Glomerular visceral epithelial cell (primary cell): ENCODE measurements around the gene HADHA.

Experiments
- DNase-seq: peaks from one replicate; pipeline ENCODE4 v3.0.0-alpha.2; 2016; ENCODE audit errors: extremely low spot score

The HADHA gene

DNA sequence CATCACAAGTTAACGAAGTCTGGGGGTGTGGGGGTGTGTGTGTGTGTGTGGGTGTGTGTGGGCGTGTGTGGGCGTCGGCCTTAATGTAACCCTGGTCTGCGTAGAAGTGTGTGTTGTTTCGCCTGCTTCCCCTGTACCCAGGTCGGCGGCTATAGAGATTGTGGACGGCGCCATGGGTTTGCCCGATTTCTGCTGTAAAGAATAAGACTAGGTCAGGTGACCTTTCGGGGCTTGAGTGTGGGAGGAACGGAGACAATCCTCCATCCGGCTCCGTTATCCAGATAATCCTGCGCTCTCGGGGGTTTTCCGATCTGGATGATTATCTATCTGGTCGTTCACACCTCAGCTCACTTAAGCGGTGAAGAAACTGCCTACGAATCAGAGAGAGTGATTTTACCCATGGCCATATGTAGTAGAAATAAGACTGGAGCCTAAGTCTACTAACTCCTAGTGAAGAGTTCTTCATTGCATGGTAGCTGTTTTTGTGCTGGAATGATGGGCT lies 850 bp upstream of the HADHA start:
- peak; percentile 28 for DNase-seq

DNA sequence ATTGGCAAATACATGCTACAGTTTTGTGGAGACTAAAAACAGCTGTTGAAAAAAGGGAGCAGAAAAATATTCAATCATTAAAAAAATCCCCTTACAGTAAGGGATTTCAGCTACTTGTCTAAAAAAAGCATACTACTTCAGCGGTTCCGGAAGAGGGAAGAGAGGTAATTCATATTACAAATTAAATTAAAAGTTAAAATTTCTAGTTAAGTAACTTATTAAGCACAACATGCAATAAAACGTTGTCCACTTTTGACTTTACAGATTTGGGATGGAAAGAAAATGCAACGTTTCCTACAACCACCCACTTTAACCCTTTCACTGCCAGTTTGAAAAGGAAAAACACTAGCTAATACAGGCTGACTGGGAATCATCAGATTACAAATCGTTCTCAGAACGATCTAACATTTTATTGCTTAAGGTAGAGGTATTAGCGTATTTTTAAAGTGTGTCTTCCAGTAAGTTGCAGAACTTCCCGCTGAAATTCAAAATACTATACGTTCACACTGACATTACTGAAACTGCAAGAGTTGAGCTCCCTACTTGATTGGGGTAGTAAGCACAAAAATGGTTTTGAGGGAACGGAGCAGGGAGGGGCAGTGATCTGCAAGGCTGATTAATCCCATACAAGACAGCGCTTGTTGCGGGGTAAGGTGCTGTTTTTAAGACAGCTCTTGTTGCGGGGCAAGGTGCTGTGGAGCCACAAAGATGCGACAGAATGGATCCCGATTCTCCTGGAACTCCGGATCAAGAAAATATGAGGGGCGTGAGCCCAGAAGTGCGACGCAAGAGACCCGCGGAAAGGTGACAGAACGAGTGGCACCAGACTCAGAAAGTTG lies 743 bp downstream of the HADHA start:
- DNase-seq = peak; percentile 11

DNA sequence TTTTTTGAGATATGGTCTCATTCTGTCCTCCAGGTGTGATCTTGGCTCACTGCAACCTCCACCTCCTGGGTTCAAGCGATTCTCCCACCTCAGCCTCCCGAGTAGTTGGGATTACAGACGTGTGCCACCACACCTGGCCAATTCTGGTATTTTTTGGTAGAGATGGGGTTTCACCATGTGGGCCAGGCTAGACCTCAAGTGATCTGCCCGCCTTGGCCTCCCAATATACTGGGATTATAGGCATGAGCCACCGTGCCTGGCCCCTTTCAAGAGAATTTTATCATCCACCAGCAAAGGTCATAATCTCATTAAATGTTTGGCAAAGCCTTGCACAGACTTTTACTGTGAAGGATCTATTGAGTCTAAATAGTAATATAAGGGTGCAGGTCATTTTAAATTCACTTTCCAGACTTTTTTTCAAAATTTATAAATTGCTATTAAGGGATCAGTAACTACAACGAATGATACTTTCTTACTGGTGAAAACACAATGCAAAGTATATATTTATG lies 2.5 kb downstream of the HADHA start:
- no peak for DNase-seq

DNA sequence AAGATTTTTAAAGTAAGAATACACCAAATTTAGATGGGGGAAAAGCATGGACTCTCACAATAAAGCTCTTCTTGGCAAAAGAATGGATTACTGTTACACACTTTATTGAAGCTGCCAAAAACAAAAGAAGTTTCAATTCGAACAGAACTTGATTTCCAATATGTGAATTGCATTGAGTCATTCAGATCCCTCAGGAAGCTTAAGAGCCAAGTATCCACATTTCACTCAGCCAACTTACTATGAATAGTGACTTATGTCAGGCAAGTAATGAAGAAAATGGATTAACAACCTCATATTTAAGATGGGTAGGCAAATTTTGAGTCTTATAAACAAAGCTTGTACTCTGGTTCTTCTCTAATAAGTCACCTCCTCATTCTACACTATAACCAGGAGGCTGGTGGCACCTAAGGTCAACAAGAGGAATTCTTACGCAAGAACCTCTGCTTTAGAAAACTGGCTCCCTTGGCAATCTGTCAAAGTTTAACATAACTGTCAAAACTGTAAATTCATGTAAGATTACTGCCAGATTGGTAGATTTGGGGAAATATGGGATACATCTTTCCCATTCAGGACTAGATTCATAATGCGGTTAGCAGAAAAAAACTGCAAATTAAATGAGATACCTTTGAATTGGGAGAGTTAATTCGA lies 6.0 kb downstream of the HADHA start:
- DNase-seq = no peak

DNA sequence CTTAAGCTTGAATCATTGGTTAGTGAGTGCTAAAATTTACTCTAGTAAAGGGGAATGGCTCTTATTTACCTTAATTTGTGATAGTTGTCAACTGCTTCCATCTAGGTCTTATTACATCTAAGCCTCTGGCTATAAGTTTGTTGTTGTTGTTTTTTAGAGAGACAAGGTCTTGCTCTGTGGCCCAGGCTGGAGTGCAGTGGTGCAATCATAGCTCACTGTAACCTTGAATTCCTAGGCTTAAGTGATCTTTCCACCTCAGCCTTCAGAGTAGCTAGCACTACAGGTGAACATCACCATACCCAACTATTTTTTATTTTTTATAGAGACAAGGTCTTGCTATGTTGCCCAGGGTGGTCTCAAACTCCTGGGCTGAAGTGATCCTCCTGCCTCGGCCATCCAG lies 6.6 kb downstream of the HADHA start:
- DNase-seq = no peak

DNA sequence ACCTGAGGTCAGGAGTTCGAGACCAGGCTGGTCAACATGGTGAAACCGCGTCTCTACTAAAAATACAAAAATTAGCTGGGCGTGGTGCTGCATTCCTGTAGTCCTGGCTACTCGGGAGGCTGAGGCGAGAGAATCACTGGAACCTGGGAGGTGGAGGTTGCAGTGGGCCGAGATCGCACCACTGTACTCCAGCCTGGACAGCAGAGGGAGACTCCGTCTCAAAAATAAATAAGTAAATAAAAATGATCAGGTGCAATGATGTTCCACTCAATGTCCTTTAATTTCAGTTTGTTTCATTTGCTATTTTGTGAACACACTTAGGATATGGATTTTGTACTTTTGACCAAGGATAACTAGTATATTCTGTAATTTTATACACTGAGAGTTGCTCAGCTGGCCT lies 9.3 kb downstream of the HADHA start:
- no peak for DNase-seq

DNA sequence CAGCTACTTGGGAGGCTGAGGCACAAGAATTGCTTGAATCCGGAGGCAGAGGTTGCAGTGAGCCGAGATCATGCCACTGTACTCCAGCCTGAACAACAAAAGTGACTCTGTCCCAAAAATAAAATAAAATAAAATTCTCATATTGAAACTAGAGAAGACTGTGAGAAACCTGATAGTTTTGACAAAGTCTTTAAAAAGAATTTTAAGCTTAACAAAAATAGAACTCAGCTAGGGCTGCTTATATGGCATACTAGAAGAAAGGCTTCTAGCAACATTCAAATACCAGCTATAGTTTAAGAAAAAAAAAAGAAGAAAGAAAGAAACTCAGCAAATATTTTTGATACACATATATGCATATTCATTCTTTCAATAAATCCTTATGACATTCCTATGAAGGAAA lies 13.6 kb downstream of the HADHA start:
- DNase-seq = no peak

DNA sequence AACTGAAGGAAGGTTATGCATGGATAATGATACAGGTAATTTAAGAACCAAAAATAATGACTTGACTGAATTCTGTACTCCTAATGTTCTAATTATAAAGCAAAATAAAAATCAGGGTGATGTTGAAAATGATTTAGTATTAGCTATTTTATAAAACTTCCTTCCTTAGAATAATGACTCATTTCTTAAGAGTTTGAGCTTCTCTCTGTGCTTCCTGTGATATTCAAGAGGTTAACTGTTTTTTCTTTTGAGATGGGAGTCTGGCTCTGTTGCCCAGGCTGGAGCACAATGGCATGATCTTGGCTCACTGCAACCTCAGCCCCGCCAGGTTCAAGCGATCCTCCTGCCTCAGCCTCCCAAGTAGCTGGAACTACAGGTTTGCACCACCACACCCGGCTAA lies 14.8 kb downstream of the HADHA start:
- no peak for DNase-seq

DNA sequence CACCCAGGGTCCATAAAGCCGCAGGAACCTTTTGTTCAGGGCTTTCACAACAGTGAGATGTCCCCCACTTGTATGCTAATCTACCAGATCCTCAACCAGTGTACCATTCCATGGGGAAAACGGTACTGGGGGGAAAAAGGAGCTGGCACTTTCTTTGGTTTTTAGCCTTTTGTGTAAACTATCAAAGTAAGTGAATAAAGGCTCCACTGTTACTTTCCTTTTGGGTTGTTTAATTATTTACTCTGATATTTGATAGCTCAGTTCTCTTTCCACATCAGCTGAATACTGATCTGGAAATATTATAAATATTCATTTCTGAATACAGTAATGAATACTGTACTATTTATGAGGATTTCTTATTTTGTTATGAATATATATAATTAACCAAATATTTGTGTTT lies 20.3 kb downstream of the HADHA start:
- DNase-seq = no peak

DNA sequence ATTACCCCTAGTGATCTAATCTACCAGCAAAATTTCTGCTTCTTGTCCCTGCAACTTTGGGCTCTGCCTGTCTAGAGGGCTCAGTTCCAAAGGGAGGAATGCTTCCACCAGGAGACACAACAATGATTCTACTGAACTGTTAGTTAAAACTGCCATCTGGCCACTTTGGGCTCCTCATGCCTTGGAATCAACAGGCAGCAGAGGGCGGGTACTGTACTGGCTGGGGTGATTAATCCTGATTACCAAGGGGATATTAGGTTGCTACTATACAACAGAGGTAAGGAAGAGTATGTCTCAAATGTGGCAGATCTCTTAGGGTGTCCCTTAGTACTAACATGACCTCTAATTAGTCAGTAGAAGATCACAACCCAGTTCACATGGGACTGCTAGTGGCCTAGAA lies 21.4 kb downstream of the HADHA start:
- DNase-seq = no peak

DNA sequence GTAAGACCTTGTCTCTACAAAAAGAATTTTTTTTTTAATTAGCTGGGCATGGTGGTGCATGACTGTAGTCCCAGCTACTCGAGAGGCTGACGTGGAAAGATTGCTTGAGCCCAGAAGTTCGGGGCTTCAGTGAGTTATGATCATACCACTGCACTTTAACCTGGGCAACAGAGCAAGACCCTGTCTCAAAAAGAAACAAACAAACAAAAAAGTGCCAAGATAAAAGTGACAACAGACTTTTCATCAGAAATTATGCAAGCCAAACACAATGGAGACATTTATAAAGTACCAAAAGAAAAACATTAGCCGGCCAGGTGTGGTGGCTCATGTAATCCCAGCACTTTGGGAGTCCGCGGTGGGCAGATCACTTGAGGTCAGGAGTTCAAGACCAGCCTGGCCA lies 26.7 kb downstream of the HADHA start:
- no peak for DNase-seq

DNA sequence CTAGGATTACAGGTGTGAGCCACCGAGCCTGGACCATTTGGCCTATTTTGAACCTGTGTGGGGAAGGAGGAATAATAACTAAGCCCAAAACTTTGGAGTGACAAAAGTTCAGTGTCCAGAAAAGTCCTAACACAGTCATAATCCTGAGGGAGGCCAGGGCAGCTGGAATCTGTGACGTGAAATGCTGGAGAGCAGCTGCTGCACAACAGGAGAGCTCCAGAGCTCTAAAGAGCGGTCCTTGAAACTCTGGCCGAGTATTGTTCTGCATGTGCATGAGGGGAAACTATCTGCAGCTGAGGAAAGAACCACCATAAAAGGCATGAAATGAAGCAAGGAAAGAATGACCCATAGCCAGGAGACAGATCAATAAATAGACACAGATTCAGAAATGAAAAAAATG lies 27.8 kb downstream of the HADHA start:
- DNase-seq = no peak

DNA sequence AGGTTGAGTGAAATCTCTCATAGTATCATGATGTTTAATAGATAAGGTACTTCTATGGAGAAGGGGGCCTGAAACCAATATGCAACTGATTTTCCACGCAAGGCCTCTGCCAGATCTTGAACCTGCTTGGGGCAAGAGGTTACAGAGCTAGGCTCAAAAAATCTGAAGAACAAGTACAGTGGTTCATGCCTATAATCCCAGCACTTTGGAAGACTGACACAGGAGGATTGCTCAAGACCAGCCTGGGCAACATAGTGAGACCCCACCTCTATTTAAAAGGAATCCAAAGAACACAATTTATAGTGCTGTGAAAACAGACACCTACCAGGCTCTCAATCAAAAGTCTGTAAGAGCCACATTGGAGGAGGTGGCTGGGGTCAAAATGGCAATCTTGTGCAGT lies 28.6 kb downstream of the HADHA start:
- no peak for DNase-seq

DNA sequence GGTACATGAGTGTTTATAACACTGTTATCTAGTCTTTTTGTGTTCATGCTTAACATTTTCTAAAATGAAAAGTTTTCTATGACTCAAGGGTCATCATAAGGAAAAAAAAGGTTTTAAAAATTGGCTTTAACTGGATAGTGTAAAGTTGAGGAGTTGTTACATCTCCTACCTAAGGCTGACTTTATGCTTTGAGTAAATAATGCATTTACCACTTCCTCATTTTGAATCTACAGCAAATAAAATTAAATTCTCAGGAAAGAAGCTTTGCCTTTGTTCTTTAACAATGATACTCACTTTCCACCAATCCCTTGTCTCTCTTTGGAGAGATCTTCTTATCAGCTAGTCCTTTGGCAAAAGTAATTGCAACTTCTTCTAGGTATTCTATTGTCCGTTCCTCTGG lies 29.7 kb downstream of the HADHA start:
- DNase-seq = no peak

DNA sequence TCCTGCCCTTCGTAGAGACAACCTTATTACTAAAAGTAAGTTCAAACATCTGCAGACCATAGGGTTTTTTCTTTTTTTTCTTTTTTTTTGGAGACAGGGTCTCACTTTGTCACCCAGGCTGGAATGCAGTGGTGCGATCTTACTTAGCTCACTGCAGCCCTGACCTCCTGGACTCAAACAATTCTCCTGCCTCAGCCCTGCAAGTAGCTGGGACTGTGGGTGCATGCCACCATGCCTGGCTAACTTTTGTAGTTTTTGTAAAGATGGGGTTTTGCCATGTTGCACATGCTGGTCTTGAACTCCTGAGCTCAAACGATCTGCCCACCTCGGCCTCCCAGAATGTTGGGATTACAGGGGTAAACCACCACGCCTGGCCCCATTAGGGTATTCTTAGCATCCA lies 32.4 kb downstream of the HADHA start:
- DNase-seq = no peak

DNA sequence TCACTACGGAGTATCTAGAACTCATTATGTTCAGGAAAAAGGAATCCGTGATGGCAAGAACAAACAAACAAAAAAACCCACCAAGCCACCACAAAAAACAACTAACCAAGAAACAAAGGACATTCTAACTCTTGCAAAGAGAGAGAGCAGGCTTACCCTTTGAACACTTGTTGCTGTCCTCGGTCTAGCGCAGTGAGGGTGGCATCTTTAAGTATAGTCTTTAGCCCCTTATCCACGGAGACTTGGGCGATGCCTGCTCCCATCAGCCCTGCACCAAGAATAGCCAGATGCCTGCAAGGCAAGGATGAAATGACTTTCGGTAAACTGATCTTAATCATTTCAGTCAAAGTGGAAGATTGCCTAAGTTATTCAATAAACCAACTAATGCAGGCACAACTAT lies 40.5 kb downstream of the HADHA start:
- no peak for DNase-seq

DNA sequence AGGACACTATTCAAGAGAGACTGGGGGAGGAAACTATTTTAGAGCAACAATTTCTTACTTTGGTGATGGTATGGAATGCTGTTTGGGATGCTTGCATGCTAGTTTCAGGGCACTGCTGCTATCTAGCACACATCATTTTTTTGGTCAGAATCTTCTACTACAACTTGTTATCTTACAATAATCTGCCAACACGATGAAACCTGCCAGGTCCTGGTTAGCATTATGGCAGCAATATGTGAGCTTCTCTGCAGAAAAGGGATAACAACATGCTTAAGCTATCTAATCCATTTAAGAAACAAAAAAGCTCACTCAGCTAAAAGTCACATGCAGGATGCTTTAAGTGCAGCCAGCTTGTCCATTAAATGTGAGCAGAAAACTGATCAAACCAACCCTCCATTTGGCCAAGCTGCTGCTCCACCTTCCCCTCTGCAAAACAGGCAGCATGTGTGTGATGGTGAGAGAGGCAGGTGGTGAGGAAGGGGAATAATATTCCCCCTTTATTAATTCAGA lies 41.4 kb downstream of the HADHA start:
- DNase-seq = no peak

DNA sequence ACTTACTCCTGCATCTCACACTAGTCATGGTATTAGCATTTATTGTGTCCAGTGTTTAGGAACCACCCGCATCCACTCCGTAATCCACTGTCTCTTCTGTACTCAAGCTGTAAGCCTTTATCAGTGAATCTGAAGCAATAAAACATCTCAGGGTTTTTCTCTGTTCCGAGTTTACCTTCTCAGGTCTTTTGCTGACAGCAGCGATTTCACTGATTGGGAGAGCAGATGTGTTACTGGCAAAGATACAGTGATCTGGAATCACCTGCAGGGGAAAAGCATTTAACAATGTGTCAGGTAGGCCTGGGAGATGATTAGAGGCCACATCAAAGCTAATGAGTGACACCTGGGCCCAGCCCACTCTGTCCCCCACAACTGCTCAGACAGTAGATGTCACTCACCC lies 46.9 kb downstream of the HADHA start:
- DNase-seq = no peak

DNA sequence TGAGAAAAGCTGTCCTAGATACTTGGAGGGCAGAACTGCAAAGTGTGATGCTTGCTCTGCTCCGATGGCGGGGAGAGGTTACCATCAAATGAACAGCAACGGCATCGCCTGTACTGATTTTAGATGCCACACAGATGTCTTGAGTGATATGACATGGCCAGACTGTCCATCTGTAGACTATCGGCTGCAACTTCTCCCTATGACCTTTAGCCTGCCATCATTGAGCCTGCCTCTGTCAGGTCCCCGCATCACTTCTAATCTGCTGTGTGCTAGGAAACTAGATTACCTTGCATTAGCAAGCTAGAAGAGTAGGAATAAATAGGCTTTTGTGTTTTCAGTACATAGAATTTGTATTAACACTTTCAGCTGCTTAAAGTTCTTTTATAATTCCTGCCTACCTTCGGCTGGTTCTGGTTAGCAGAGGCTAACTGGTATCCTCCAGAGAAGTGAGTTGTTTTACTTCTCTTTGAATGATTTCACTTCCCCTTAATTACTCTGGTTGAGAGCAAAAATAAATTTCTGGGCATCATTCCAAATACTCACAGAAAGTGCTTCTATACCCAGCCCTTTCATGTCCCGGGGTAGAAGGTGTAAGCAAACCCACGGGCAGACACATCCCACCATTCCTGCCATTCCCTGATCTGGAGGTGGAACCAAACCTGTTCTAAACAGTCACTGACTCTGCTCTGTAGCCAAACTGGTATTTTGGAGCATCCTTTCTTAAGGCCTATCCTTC lies 47.6 kb downstream of the HADHA start:
- DNase-seq = no peak

DNA sequence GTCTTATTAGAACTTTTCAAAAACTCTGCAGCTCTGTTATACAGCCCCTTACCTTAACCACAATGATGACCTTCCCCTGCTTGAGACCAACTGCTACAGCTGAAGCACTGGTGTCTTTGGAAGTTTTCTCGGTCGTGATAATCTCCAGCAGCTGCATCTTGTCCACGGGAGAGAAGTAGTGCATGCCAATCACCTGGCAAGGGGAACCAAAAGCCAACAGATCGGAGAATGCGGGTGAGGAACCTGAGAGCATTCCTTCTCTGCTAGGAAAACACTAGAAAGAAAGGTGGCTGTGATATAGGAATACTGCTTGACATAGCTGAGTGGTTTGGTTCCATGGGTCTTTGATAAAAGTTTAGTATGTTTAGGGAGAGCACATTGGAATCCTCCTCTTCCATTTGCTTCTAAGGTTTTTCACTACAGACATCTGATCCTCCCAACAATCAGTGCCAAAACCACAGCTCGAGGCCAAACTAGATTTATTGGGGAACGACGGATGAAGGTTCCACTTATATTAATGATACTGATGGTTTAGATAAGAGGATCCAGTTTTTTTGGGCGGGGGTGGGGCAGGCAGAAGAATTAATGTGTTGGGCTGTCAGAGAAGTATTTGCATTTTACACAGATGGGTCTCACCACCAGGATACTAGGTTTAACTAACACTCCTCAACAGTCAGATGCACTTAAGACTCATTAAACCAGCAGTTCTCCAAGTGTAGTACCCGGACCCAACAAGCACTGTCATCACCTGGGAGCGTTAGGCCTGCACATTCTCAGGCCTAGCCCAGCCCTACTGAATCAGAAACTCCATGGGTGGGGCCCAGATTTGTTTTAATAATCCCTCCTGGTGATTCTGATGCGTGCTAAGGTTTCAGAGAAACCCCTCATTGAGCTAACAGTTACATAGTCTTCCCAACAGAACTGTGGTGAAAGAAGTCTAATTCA lies 49.1 kb downstream of the HADHA start:
- no peak for DNase-seq

DNA sequence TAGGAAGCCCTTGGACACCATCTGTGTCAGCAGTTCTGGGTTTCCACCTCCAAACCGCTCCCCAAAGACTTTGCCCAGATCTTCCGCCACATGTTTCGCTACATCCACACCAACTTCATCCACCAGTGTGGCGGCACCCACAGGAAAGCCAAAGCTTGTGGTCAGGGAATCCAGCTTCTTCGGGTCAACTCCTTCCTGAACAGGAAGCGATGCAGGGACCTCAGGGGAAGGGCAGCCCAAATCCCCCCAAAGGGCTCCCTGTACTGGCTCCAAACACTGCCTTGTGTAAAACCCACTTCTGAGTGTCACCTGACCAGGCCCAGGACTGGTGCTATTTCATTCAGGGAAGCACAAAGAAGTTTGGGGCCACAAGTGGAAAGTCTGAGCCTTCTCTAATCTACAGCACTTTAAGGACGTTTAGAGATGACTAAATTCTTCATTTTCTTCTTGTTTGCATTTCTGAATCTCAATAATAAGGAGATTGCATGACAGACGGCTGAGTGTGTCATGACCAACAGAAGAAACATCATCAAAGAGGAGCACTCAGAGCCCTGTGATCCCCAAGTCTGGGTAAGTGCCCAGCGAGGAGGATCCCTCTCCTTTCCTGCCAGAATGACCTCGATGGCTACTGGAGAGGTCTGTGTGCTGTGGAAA lies 50.7 kb downstream of the HADHA start:
- no peak for DNase-seq
